Endothelial cell of umbilical vein (primary cell): ENCODE results near the gene PACS1. TPM values are rescaled to one million over a fixed set of nuclear protein-coding genes. Genes with fewer than 3 reads are reported as not detected.

Experiments used
- BruUV-seq: library from RNA; stranded (reverse); fragments of 400-500 nt; replicated peaks from 2 replicates; lab custom pipeline; 2021; lab: Mats Ljungman, UMichigan
- CTCF ChIA-PET: fragments of 300-600, 350-600 bp; sonication (Branson Sonifier 250); formaldehyde crosslinking; loops from one replicate; lab custom pipeline; 2021; ENCODE audit warnings: antibody characterized with exemption, inconsistent platforms; lab: Charles Lee
- POLR2A ChIA-PET: fragments of 300-600, 350-600 bp; sonication (Branson Sonifier 250); formaldehyde crosslinking; loops from one replicate; lab custom pipeline; 2021; ENCODE audit warnings: antibody characterized with exemption, inconsistent platforms; lab: Charles Lee
- DNase-seq: peaks from one replicate; pipeline ENCODE4 v3.0.0-alpha.2; 2011; ENCODE audit warnings: low read depth, low spot score
- FAIRE-seq: peaks from 2 replicates; lab custom pipeline; 2011; peaks lifted over from hg19 to GRCh38; lab: Jason Lieb, UNC
- H2AFZ ChIP-seq: 2 replicates; pipeline ENCODE4 v1.6.0; 2012; ENCODE audit warnings: low read depth, low read length, control low read depth, inconsistent platforms
- H3K27ac ChIP-seq: 2 replicates; pipeline ENCODE4 v1.5.1; 2011; ENCODE audit warnings: low read depth, mild to moderate bottlenecking, control low read depth, low read length, moderate library complexity; ENCODE audit not compliant: insufficient read depth
- H3K27me3 ChIP-seq, 2 experiments: 2 replicates each; pipeline versions ENCODE4 v1.6.0 to v1.6.1; 2011; ENCODE audit warnings: low read length in 2 of 2, mixed read lengths in 1 of 2; ENCODE audit not compliant: control insufficient read depth in 2 of 2, insufficient read depth in 2 of 2
- H3K36me3 ChIP-seq, 2 experiments: 2 replicates in 1 of 2; 3 replicates in 1 of 2; pipeline ENCODE4 v1.5.1; 2011; ENCODE audit warnings: low read length in 2 of 2, mild to moderate bottlenecking in 1 of 2, moderate library complexity in 1 of 2; ENCODE audit not compliant: control insufficient read depth in 2 of 2, insufficient read depth in 2 of 2; ENCODE audit errors: extremely low read depth in 1 of 2
- H3K4me1 ChIP-seq: 3 replicates; pipeline ENCODE4 v1.5.1; 2011; ENCODE audit warnings: mild to moderate bottlenecking, low read length; ENCODE audit not compliant: control insufficient read depth, insufficient read depth; ENCODE audit errors: extremely low read depth
- H3K4me2 ChIP-seq: 2 replicates; pipeline ENCODE4 v1.6.1; 2011; ENCODE audit warnings: low read length, control low read depth, mixed read lengths; ENCODE audit not compliant: insufficient read depth
- H3K4me3 ChIP-seq, 3 experiments: fragments of 200-600 bp in 1 of 3; sonication (generic), shearing (Covaris generic) in 1 of 3; replicated peaks in 1 of 3; 2 replicates each; pipeline ENCODE4 v1.5.1; 2011 to 2016; ENCODE audit warnings: control low read depth in 3 of 3, low read length in 3 of 3, mild to moderate bottlenecking in 2 of 3, inconsistent platforms in 1 of 3, low read depth in 1 of 3, moderate library complexity in 1 of 3; ENCODE audit not compliant: insufficient read depth in 1 of 3
- H3K79me2 ChIP-seq: 2 replicates; pipeline ENCODE4 v1.6.0; 2012; ENCODE audit warnings: low read length, inconsistent platforms; ENCODE audit not compliant: control insufficient read depth, insufficient read depth
- H3K9ac ChIP-seq: replicated peaks from 2 replicates; pipeline ENCODE3; 2011; ENCODE audit warnings: low read length, control low read depth; ENCODE audit not compliant: insufficient read depth; ENCODE audit errors: extremely low read depth
- H3K9me1 ChIP-seq: replicated peaks from 3 replicates; pipeline ENCODE4 v1.6.0; 2011; ENCODE audit warnings: mild to moderate bottlenecking, low read length; ENCODE audit not compliant: control insufficient read depth, insufficient read depth; ENCODE audit errors: extremely low read depth
- H3K9me3 ChIP-seq: replicated peaks from 2 replicates; pipeline ENCODE4 v1.5.1; 2012; ENCODE audit warnings: low read length, inconsistent platforms; ENCODE audit not compliant: control insufficient read depth, insufficient read depth
- H4K20me1 ChIP-seq: replicated peaks from 2 replicates; pipeline ENCODE3; 2011; ENCODE audit warnings: mild to moderate bottlenecking, low read length; ENCODE audit not compliant: control insufficient read depth, insufficient read depth; ENCODE audit errors: extremely low read depth
- EZH2 ChIP-seq: IDR thresholded peaks from 2 replicates; pipeline ENCODE4 v1.6.1; 2012; ENCODE audit warnings: borderline replicate concordance, low read depth, mild to moderate bottlenecking, moderate library complexity, low read length, inconsistent platforms; ENCODE audit not compliant: severe bottlenecking
- FOS ChIP-seq: IDR thresholded peaks from 2 replicates; pipeline ENCODE4 v1.6.1; 2011; ENCODE audit warnings: mild to moderate bottlenecking, low read length, moderate library complexity, borderline replicate concordance; ENCODE audit not compliant: insufficient read depth
- GATA2 ChIP-seq: IDR thresholded peaks from 2 replicates; pipeline ENCODE4 v1.7.0; 2011; ENCODE audit warnings: low read depth, mild to moderate bottlenecking, moderate library complexity, mixed read lengths, low read length; ENCODE audit not compliant: insufficient read length, insufficient read depth
- JUN ChIP-seq: IDR thresholded peaks from 2 replicates; pipeline ENCODE4 v1.6.1; 2011; ENCODE audit warnings: borderline replicate concordance, low read depth; ENCODE audit not compliant: insufficient read length, insufficient read depth
- MYC ChIP-seq: IDR thresholded peaks from one replicate; pipeline ENCODE4 v1.6.1; 2011; ENCODE audit warnings: mild to moderate bottlenecking, low read depth, low read length
- POLR2A ChIP-seq: IDR thresholded peaks from 2 replicates; pipeline ENCODE4 v1.6.1; 2012; ENCODE audit warnings: low read depth, mild to moderate bottlenecking, control low read depth, low read length
- POLR2AphosphoS5 ChIP-seq: IDR thresholded peaks from 2 replicates; pipeline ENCODE4 v1.6.1; 2012; ENCODE audit warnings: low read depth, mild to moderate bottlenecking, control low read depth, low read length, moderate library complexity; ENCODE audit not compliant: insufficient read depth
- dilution Hi-C: fragments of 300-500 bp; cut with MboI; formaldehyde crosslinking; loops from one replicate; pipeline ENCODE4 v1.15.0; 2019; ENCODE audit warnings: low sequenced_read_pairs; ENCODE audit not compliant: extremely low pct_ligation_motif_present
- intact Hi-C: fragments of 100-400 bp; cut with micrococcal nuclease; formaldehyde crosslinking; loops from one replicate; pipeline ENCODE4 v1.10.0; 2022
- polyA plus RNA-seq, 4 experiments: library from polyadenylated mRNA; depleted of rRNA in 3 of 4; stranded (reverse) in 3 of 4; unstranded in 1 of 4; fragments of >200 nt; gene quantifications; 2 replicates each; pipeline versions ENCODE4 v1.2.1 to v1.2.3, GENCODE V29; 2011 to 2012; ENCODE audit warnings: missing spikeins in 1 of 4
- total RNA-seq: library from RNA; stranded (reverse); gene quantifications from 2 replicates; pipeline ENCODE4 v1.2.3, GENCODE V29; 2021
- TF ChIP-seq, protein P1 (sequence below), 2 donors: IDR thresholded peaks; 1 replicate in 1 of 2; 2 replicates in 1 of 2; pipeline ENCODE4 v1.5.1; 2011; ENCODE audit warnings: low read length in 2 of 2, mild to moderate bottlenecking in 2 of 2, moderate library complexity in 2 of 2, control low read depth in 1 of 2, inconsistent platforms in 1 of 2, low read depth in 1 of 2; ENCODE audit not compliant: insufficient read depth in 1 of 2; ENCODE audit errors: extremely low read depth in 1 of 2
- TF ChIP-seq, protein P2 (sequence below): IDR thresholded peaks from 2 replicates; pipeline ENCODE4 v1.6.1; 2011; ENCODE audit not compliant: insufficient read depth, insufficient read length

PACS1 gene
- total and polyA plus RNA-seq, 2 donors (not counting 3 experiments of a cell fraction or from before 2014, with no cell fraction given): 26.4 to 64.4 TPM

DNA sequence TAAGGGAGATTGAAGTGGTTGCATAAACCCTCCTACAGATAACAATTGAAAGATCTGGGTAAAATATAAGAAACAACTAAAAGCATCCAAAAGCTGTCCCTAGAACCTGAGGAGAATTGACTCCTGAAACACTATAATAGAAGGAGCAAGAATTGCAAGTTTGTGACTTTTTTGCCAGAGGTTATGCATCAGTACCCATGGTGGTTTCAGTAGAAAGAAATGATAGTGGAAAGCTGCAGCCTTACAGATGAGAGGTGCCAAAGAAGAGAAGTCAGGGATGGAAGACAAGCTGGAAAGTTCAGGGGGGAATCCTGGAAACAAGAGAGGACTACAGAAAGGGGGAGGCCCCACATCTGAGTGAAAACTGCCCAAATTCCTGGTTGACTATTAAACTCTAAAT, 80.7 kb downstream of the PACS1 start:
- POLR2A ChIA-PET: interaction anchor here (0.7 kb wide), 1 partner anchor 25 kb away, joined by 3 read pairs; no protein-coding TSS in a partner anchor
- Histone ChIP-seq H3K36me3 (no peaks in the 10 kb centered on the region), H3K9ac (no peak overlapping the region), H3K27ac (no peak overlapping the region), H3K79me2 (no peaks in the 10 kb centered on the region), H3K27me3 (no peaks in the 10 kb centered on the region), H3K4me3 (no peak overlapping the region), H3K9me3 (no peaks in the 10 kb centered on the region), H3K9me1 (no peaks in the 10 kb centered on the region), H3K4me2 (no peak overlapping the region), H4K20me1 (no peaks in the 10 kb centered on the region), H3K4me1 (peaks cover 1% of the 10 kb centered on the region), H2AFZ (no peak overlapping the region)
- intact Hi-C loops (no loop called here), dilution Hi-C loops (no loop called here)
- no TSS peak for BruUV-seq
- CTCF ChIA-PET: interaction anchor here (1.1 to 2.0 kb wide), 6 partner anchors 9 to 26 kb away, joined by 3 to 7 read pairs (median 4); no protein-coding TSS in a partner anchor
- FAIRE-seq: no peak
- DNase-seq: no peak
- TF ChIP-seq MYC (no peak), FOS (no peak), POLR2AphosphoS5 (no peak), POLR2A (no peak), JUN (no peak), GATA2 (no peak), EZH2 (no peak)
- TF ChIP-seq, protein P1, sequence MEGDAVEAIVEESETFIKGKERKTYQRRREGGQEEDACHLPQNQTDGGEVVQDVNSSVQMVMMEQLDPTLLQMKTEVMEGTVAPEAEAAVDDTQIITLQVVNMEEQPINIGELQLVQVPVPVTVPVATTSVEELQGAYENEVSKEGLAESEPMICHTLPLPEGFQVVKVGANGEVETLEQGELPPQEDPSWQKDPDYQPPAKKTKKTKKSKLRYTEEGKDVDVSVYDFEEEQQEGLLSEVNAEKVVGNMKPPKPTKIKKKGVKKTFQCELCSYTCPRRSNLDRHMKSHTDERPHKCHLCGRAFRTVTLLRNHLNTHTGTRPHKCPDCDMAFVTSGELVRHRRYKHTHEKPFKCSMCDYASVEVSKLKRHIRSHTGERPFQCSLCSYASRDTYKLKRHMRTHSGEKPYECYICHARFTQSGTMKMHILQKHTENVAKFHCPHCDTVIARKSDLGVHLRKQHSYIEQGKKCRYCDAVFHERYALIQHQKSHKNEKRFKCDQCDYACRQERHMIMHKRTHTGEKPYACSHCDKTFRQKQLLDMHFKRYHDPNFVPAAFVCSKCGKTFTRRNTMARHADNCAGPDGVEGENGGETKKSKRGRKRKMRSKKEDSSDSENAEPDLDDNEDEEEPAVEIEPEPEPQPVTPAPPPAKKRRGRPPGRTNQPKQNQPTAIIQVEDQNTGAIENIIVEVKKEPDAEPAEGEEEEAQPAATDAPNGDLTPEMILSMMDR (IDR thresholded peaks at IDR 0.05; ENCODE audit: extremely low read depth in 1 of 2, insufficient read depth in 1 of 2, low read depth in 1 of 2, low read length in 2 of 2): no peak
- TF ChIP-seq, protein P2, sequence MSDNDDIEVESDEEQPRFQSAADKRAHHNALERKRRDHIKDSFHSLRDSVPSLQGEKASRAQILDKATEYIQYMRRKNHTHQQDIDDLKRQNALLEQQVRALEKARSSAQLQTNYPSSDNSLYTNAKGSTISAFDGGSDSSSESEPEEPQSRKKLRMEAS: no peak
